ENCODE data around the gene ROBO1.

The ROBO1 gene

GRCh38 chr3:78703944-78704343 lies 1063.9 kb downstream of the ROBO1 start:
- H2AFZ ChIP-seq (ENCODE audit: low read depth): no peak overlapping the region
- no peaks in the 10 kb centered on the region for H4K20me1 ChIP-seq (ENCODE audit: insufficient read depth)
- H3K4me1 ChIP-seq (ENCODE audit: low read depth, poor library complexity, severe bottlenecking): no peaks in the 10 kb centered on the region
- no peak for TF ChIP-seq CTCF (conservative IDR thresholded peaks at IDR 0.05; ENCODE audit: low read depth, low read length)
- H3K4me2 ChIP-seq: no peak overlapping the region
- H3K27me3 ChIP-seq (ENCODE audit: insufficient read depth, low read depth): no peaks in the 10 kb centered on the region
- H3K4me3 ChIP-seq (IDR thresholded peaks at IDR 0.05; ENCODE audit: insufficient read depth, low read depth, low read length): no peak overlapping the region
- no peaks in the 10 kb centered on the region for H3K36me3 ChIP-seq (ENCODE audit: insufficient read depth)
- H3K27ac ChIP-seq: no peak overlapping the region
- no peaks in the 10 kb centered on the region for H3K79me2 ChIP-seq (ENCODE audit: insufficient read depth, low read depth)
- H3K9ac ChIP-seq: no peak overlapping the region

- no peak for TF ChIP-seq CTCF (conservative IDR thresholded peaks at IDR 0.05; ENCODE audit: low read depth, low read length)
- Histone ChIP-seq H3K9ac (no peak overlapping the region), H3K36me3 (ENCODE audit: insufficient read depth) (no peaks in the 10 kb centered on the region), H3K27me3 (ENCODE audit: insufficient read depth, low read depth) (no peaks in the 10 kb centered on the region), H4K20me1 (ENCODE audit: insufficient read depth) (no peaks in the 10 kb centered on the region), H3K27ac (no peak overlapping the region), H2AFZ (ENCODE audit: low read depth) (no peak overlapping the region), H3K4me1 (ENCODE audit: low read depth, poor library complexity, severe bottlenecking) (no peaks in the 10 kb centered on the region), H3K4me3 (IDR thresholded peaks at IDR 0.05; ENCODE audit: insufficient read depth, low read depth, low read length) (no peak overlapping the region), H3K79me2 (ENCODE audit: insufficient read depth, low read depth) (no peaks in the 10 kb centered on the region), H3K4me2 (no peak overlapping the region)
These were observed 1066.3 kb downstream of the ROBO1 start for GRCh38 chr3:78701537-78701936.

DNA sequence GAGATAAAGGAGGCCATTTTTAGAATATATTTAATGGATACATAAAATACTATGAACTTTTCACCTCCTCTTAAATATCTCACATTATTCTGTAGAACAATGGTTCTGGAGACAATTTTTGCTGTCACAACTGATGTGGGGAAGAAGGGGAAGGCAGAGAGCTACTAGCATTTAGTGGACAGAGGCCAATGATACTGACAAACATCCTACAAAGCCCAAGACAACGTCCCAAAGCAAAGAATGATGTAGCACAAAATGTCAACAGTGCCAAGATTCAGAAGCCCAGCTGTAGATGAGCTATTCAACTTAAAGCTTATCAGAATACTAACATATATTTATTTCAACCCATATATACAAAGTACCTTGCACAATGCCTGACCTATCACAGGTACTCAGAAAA lies 1069.4 kb downstream of the ROBO1 start:
- no peaks in the 10 kb centered on the region for H4K20me1 ChIP-seq (ENCODE audit: insufficient read depth)
- H3K27me3 ChIP-seq (ENCODE audit: insufficient read depth, low read depth): no peaks in the 10 kb centered on the region
- no peak overlapping the region for H3K4me2 ChIP-seq
- no peaks in the 10 kb centered on the region for H3K4me1 ChIP-seq (ENCODE audit: low read depth, poor library complexity, severe bottlenecking)
- no peak overlapping the region for H3K27ac ChIP-seq
- TF ChIP-seq CTCF (conservative IDR thresholded peaks at IDR 0.05; ENCODE audit: low read depth, low read length): no peak
- H3K79me2 ChIP-seq (ENCODE audit: insufficient read depth, low read depth): no peaks in the 10 kb centered on the region
- no peak overlapping the region for H2AFZ ChIP-seq (ENCODE audit: low read depth)
- no peak overlapping the region for H3K4me3 ChIP-seq (IDR thresholded peaks at IDR 0.05; ENCODE audit: insufficient read depth, low read depth, low read length)
- no peak overlapping the region for H3K9ac ChIP-seq
- no peaks in the 10 kb centered on the region for H3K36me3 ChIP-seq (ENCODE audit: insufficient read depth)

GRCh38 chr3:78697426-78697825 lies 1070.4 kb downstream of the ROBO1 start:
- no peaks in the 10 kb centered on the region for H3K79me2 ChIP-seq (ENCODE audit: insufficient read depth, low read depth)
- H3K27me3 ChIP-seq (ENCODE audit: insufficient read depth, low read depth): no peaks in the 10 kb centered on the region
- no peak overlapping the region for H3K9ac ChIP-seq
- no peak overlapping the region for H2AFZ ChIP-seq (ENCODE audit: low read depth)
- H3K4me3 ChIP-seq (IDR thresholded peaks at IDR 0.05; ENCODE audit: insufficient read depth, low read depth, low read length): no peak overlapping the region
- no peaks in the 10 kb centered on the region for H4K20me1 ChIP-seq (ENCODE audit: insufficient read depth)
- H3K4me2 ChIP-seq: no peak overlapping the region
- no peak for TF ChIP-seq CTCF (conservative IDR thresholded peaks at IDR 0.05; ENCODE audit: low read depth, low read length)
- no peak overlapping the region for H3K27ac ChIP-seq
- H3K36me3 ChIP-seq (ENCODE audit: insufficient read depth): no peaks in the 10 kb centered on the region
- no peaks in the 10 kb centered on the region for H3K4me1 ChIP-seq (ENCODE audit: low read depth, poor library complexity, severe bottlenecking)

DNA sequence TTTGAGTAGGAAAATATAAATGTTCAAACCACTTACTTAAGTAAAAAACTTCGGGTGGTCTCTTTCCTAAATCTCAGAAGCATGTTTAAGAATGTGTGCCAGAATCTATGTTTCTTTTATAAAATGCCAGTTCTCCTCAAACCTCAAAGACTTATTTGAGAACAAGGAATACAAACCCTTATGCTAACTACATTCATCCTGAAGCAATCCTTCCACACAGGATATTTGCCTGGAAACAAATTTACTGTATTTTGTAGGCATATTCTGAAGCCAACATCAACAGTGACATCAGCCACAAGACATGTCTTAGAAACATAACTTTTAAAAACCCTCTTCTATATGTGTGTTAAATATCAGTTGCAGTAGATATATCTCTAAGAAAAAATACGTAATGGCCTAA lies 1077.0 kb downstream of the ROBO1 start:
- no peaks in the 10 kb centered on the region for H3K4me1 ChIP-seq (ENCODE audit: low read depth, poor library complexity, severe bottlenecking)
- no peaks in the 10 kb centered on the region for H3K79me2 ChIP-seq (ENCODE audit: insufficient read depth, low read depth)
- no peaks in the 10 kb centered on the region for H3K27me3 ChIP-seq (ENCODE audit: insufficient read depth, low read depth)
- H3K4me3 ChIP-seq (IDR thresholded peaks at IDR 0.05; ENCODE audit: insufficient read depth, low read depth, low read length): no peak overlapping the region
- TF ChIP-seq CTCF (conservative IDR thresholded peaks at IDR 0.05; ENCODE audit: low read depth, low read length): no peak
- H3K36me3 ChIP-seq (ENCODE audit: insufficient read depth): no peaks in the 10 kb centered on the region
- no peak overlapping the region for H3K27ac ChIP-seq
- H2AFZ ChIP-seq (ENCODE audit: low read depth): no peak overlapping the region
- no peak overlapping the region for H3K9ac ChIP-seq
- H4K20me1 ChIP-seq (ENCODE audit: insufficient read depth): no peaks in the 10 kb centered on the region
- H3K4me2 ChIP-seq: no peak overlapping the region
